IMR-90 (cell line): Measurements from ENCODE around the gene POLR1G. TPM values are rescaled to one million over a fixed set of nuclear protein-coding genes. Genes with fewer than 3 reads are reported as not detected.

ENCODE experiments used
- ATAC-seq: fragments of 200-7000 bp; cut with Tn5 transposase; 2 replicates; pipeline ENCODE4 v1.9.1; 2020; ENCODE audit warnings: low read depth, mild to moderate bottlenecking, moderate library complexity
- BruUV-seq: library from RNA; stranded (reverse); fragments of 400-500 nt; replicated peaks from 2 replicates; lab custom pipeline; 2021; lab: Mats Ljungman, UMichigan
- CTCF ChIA-PET: fragments of 300-600 bp; formaldehyde crosslinking; extraction: SDS; loops from one replicate; lab custom pipeline; 2021; ENCODE audit warnings: antibody characterized with exemption; lab: Yijun Ruan, JAX
- POLR2A ChIA-PET: fragments of 300-600 bp; sonication (Branson Sonifier 250); formaldehyde crosslinking; loops from one replicate; lab custom pipeline; 2022; ENCODE audit warnings: antibody characterized with exemption; ENCODE audit not compliant: unreplicated experiment; lab: Charles Lee
- DNase-seq: peaks from one replicate; pipeline ENCODE4 v3.0.0; 2013
- H2AFZ ChIP-seq: replicated peaks from 2 replicates; pipeline ENCODE3; 2013; ENCODE audit warnings: low read length, mild to moderate bottlenecking; ENCODE audit not compliant: poor library complexity
- H2AK5ac ChIP-seq: 2 replicates; pipeline ENCODE4 v1.6.1; 2013; ENCODE audit warnings: low read depth, low read length, inconsistent platforms
- H2AK9ac ChIP-seq: replicated peaks from 2 replicates; pipeline ENCODE3; 2013; ENCODE audit warnings: mild to moderate bottlenecking, low read depth, low read length, moderate library complexity; ENCODE audit not compliant: poor library complexity
- H2BK120ac ChIP-seq: 2 replicates; pipeline ENCODE4 v1.6.1; 2013; ENCODE audit warnings: low read depth, low read length, inconsistent platforms
- H2BK15ac ChIP-seq: 3 replicates; pipeline ENCODE4 v1.6.1; 2013; ENCODE audit warnings: low read depth, low read length, inconsistent platforms
- H2BK20ac ChIP-seq: 2 replicates; pipeline ENCODE4 v1.6.1; 2013; ENCODE audit warnings: low read depth, mild to moderate bottlenecking, inconsistent platforms, low read length, moderate library complexity
- H2BK5ac ChIP-seq: 2 replicates; pipeline ENCODE4 v1.6.1; 2013; ENCODE audit warnings: mild to moderate bottlenecking, low read depth, low read length, inconsistent platforms; ENCODE audit not compliant: poor library complexity, severe bottlenecking
- H3K14ac ChIP-seq: replicated peaks from 2 replicates; pipeline ENCODE4 v1.6.1; 2013; ENCODE audit warnings: low read depth, low read length, inconsistent platforms
- H3K18ac ChIP-seq: 2 replicates; pipeline ENCODE4 v1.6.1; 2013; ENCODE audit warnings: low read depth, low read length, control low read depth
- H3K23ac ChIP-seq: 2 replicates; pipeline ENCODE4 v1.6.1; 2013; ENCODE audit warnings: low read depth, low read length, inconsistent platforms
- H3K27ac ChIP-seq: 2 replicates; pipeline ENCODE4 v1.5.1; 2013; ENCODE audit warnings: mild to moderate bottlenecking, control low read depth, low read length; ENCODE audit not compliant: insufficient read depth
- H3K27me3 ChIP-seq: 2 replicates; pipeline ENCODE4 v1.6.1; 2013; ENCODE audit warnings: low read length; ENCODE audit not compliant: control insufficient read depth, insufficient read depth
- H3K36me3 ChIP-seq: 2 replicates; pipeline ENCODE4 v1.6.1; 2013; ENCODE audit warnings: low read length, mixed read lengths; ENCODE audit not compliant: control insufficient read depth, insufficient read depth
- H3K4ac ChIP-seq: 2 replicates; pipeline ENCODE4 v1.6.1; 2013; ENCODE audit warnings: low read depth, low read length, inconsistent platforms
- H3K4me1 ChIP-seq: 2 replicates; pipeline ENCODE4 v1.6.1; 2013; ENCODE audit warnings: low read length, mixed read lengths; ENCODE audit not compliant: control insufficient read depth, insufficient read depth
- H3K4me2 ChIP-seq: 2 replicates; pipeline ENCODE4 v1.6.1; 2013; ENCODE audit warnings: low read depth, mild to moderate bottlenecking, control low read depth, low read length, moderate library complexity
- H3K4me3 ChIP-seq: 2 replicates; pipeline ENCODE4 v1.5.1; 2013; ENCODE audit warnings: low read depth, mild to moderate bottlenecking, control low read depth, low read length, moderate library complexity; ENCODE audit not compliant: insufficient read depth
- H3K56ac ChIP-seq: 2 replicates; pipeline ENCODE4 v1.6.1; 2013; ENCODE audit warnings: low read length, inconsistent platforms; ENCODE audit not compliant: insufficient read depth; ENCODE audit errors: extremely low read depth
- H3K79me1 ChIP-seq, 2 experiments: 2 replicates each; pipeline ENCODE4 v1.6.1; 2013; ENCODE audit warnings: low read length in 2 of 2, inconsistent platforms in 1 of 2, low read depth in 1 of 2
- H3K9ac ChIP-seq: 2 replicates; pipeline ENCODE4 v1.6.1; 2013; ENCODE audit warnings: low read depth, low read length, control low read depth
- H3K9me1 ChIP-seq: 2 replicates; pipeline ENCODE4 v1.6.1; 2013; ENCODE audit warnings: low read length, inconsistent platforms; ENCODE audit not compliant: insufficient read depth
- H3K9me3 ChIP-seq: 2 replicates; pipeline ENCODE4 v1.6.1; 2013; ENCODE audit warnings: low read length; ENCODE audit not compliant: control insufficient read depth, insufficient read depth
- H4K20me1 ChIP-seq: 2 replicates; pipeline ENCODE4 v1.6.1; 2013; ENCODE audit warnings: low read length, inconsistent platforms; ENCODE audit not compliant: insufficient read depth
- H4K5ac ChIP-seq: 2 replicates; pipeline ENCODE4 v1.6.1; 2013; ENCODE audit warnings: mild to moderate bottlenecking, low read depth, low read length, control low read depth
- H4K8ac ChIP-seq, 2 experiments: 2 replicates each; pipeline ENCODE4 v1.6.1; 2013; ENCODE audit warnings: low read depth in 2 of 2, low read length in 2 of 2, control low read depth in 1 of 2, inconsistent platforms in 1 of 2
- H4K91ac ChIP-seq: 2 replicates; pipeline ENCODE4 v1.6.1; 2013; ENCODE audit warnings: low read depth, low read length, inconsistent platforms; ENCODE audit not compliant: insufficient read depth
- BHLHE40 ChIP-seq: fragments of 150-350 bp; IDR thresholded peaks from 2 replicates; pipeline ENCODE4 v1.6.1; 2016; ENCODE audit warnings: mild to moderate bottlenecking, low read depth, low read length
- CEBPB ChIP-seq: IDR thresholded peaks from 2 replicates; pipeline ENCODE4 v1.6.1; 2012; ENCODE audit warnings: low read depth, low read length, improper control_type of control experiment
- CHD1 ChIP-seq: IDR thresholded peaks from 2 replicates; pipeline ENCODE4 v1.6.1; 2012; ENCODE audit warnings: low read depth, low read length, improper control_type of control experiment
- FOS ChIP-seq: fragments of 150-350 bp; IDR thresholded peaks from 2 replicates; pipeline ENCODE4 v1.6.1; 2016; ENCODE audit warnings: low read depth, low read length
- MAFK ChIP-seq: IDR thresholded peaks from 2 replicates; pipeline ENCODE4 v1.6.1; 2012; ENCODE audit warnings: low read depth, low read length, improper control_type of control experiment
- MAZ ChIP-seq: IDR thresholded peaks from 2 replicates; pipeline ENCODE4 v1.6.1; 2012; ENCODE audit warnings: low read depth, mild to moderate bottlenecking, low read length, improper control_type of control experiment, moderate library complexity, borderline replicate concordance
- MXI1 ChIP-seq: IDR thresholded peaks from 2 replicates; pipeline ENCODE4 v1.6.1; 2012; ENCODE audit warnings: low read depth, mild to moderate bottlenecking, low read length, moderate library complexity, borderline replicate concordance
- NFE2L2 ChIP-seq: fragments of 150-350 bp; IDR thresholded peaks from 2 replicates; pipeline ENCODE4 v1.6.1; 2016; ENCODE audit warnings: low read depth, mild to moderate bottlenecking, low read length
- POLR2A ChIP-seq: IDR thresholded peaks from 2 replicates; pipeline ENCODE4 v1.6.1; 2012; ENCODE audit warnings: mild to moderate bottlenecking, low read depth, low read length
- RAD21 ChIP-seq: IDR thresholded peaks from 2 replicates; pipeline ENCODE4 v1.6.1; 2012; ENCODE audit warnings: low read length, improper control_type of control experiment
- RCOR1 ChIP-seq: IDR thresholded peaks from 2 replicates; pipeline ENCODE4 v1.6.1; 2012; ENCODE audit warnings: mild to moderate bottlenecking, low read length, improper control_type of control experiment; ENCODE audit not compliant: insufficient replicate concordance
- RFX5 ChIP-seq: IDR thresholded peaks from 2 replicates; pipeline ENCODE4 v1.8.0; 2012; ENCODE audit warnings: low read depth, mild to moderate bottlenecking, low read length, moderate library complexity
- SMC3 ChIP-seq: fragments of 150-350 bp; IDR thresholded peaks from 2 replicates; pipeline ENCODE4 v1.6.1; 2016; ENCODE audit warnings: low read depth, mild to moderate bottlenecking, antibody characterized with exemption, low read length, moderate library complexity
- WGBS, 2 experiments: methylation state at CpG; one replicate each; pipeline versions ENCODE4 v1.1.5 to v1.1.7; 2013; ENCODE audit warnings: missing lambda C conversion rate in 2 of 2; ENCODE audit not compliant: insufficient read length in 1 of 2; ENCODE audit errors: extremely low coverage in 2 of 2; 5-methylcytosine and 5-hydroxymethylcytosine counted together
- dilution Hi-C: fragments of 300-500 bp; cut with HindIII; formaldehyde crosslinking; loops from one replicate; pipeline ENCODE4 v1.14.3; 2018; ENCODE audit warnings: low sequenced_read_pairs; ENCODE audit not compliant: unreplicated experiment
- in situ Hi-C: fragments of 300-500 bp; cut with MboI; formaldehyde crosslinking; loops from 3 replicates; pipeline ENCODE4 v1.14.3; 2019; ENCODE audit warnings: low sequenced_read_pairs, inconsistent platforms, mixed read lengths
- intact Hi-C: fragments of 100-400 bp; cut with micrococcal nuclease; formaldehyde crosslinking; loops from 2 replicates; pipeline ENCODE4 v1.10.0; 2022
- polyA plus RNA-seq, 3 experiments: library from polyadenylated mRNA; depleted of rRNA; stranded (reverse); fragments of >200 nt; gene quantifications; 2 replicates each; pipeline ENCODE4 v1.2.3, GENCODE V29; 2012; ENCODE audit warnings: low replicate concordance in 1 of 3
- total RNA-seq: library from RNA; depleted of rRNA; stranded (reverse); fragments of >200 nt; gene quantifications from 2 replicates; pipeline ENCODE4 v1.2.3, GENCODE V29; 2012
- TF ChIP-seq, protein P1 (sequence below): conservative IDR thresholded peaks from 2 replicates; pipeline ENCODE4 v1.5.1; 2012; ENCODE audit warnings: mild to moderate bottlenecking, low read depth, low read length, improper control_type of control experiment
- TF ChIP-seq, protein P2 (sequence below): fragments of 150-350 bp; IDR thresholded peaks from 2 replicates; pipeline ENCODE4 v1.6.1; 2016; ENCODE audit warnings: low read depth, mild to moderate bottlenecking, low read length, moderate library complexity, borderline replicate concordance
- TF ChIP-seq, protein P3 (sequence below): fragments of 150-350 bp; IDR thresholded peaks from 2 replicates; pipeline ENCODE4 v1.6.1; 2017; ENCODE audit warnings: mild to moderate bottlenecking, antibody characterized with exemption, low read length, low read depth

The POLR1G gene
- total and polyA plus RNA-seq, 2 of the 4 experiments (the other 2 are of a cell fraction), result 8.0 to 12.5 TPM

DNA sequence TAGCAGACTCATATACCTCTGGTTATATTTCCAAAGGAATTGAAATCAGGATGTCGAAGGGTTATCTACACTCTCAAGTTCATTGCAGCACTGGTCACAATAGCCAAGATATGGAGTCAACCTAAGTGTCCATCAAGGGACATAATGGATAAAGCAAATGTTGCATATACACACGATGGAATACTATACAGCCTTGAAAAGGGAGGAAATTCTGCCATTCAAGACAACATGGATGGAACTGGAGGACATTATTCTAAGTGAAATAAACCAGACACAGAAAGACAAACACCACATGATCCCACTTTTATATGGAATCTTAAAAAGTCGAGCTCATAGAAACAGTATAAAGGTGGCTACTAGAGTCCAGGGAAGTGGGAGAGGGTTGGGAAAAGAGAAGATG is 30.9 kb downstream of the POLR1G start:
- Histone ChIP-seq H2BK5ac (no peak overlapping the region), H3K56ac (no peak overlapping the region), H2BK15ac (no peak overlapping the region), H4K8ac (no peak overlapping the region), H3K14ac (no peak overlapping the region), H3K79me1 (peaks cover 0 to 5% of the 10 kb centered on the region in 2 experiments; a peak in 2 of 4 replicates), H2AK5ac (no peak overlapping the region), H3K36me3 (no peaks in the 10 kb centered on the region), H2BK120ac (no peak overlapping the region), H4K5ac (no peak overlapping the region), H3K18ac (no peak overlapping the region), H2BK20ac (no peak overlapping the region), H3K4me2 (no peak overlapping the region), H3K27ac (no peak overlapping the region), H3K23ac (no peak overlapping the region), H3K9me3 (no peaks in the 10 kb centered on the region), H4K91ac (no peak overlapping the region), H3K27me3 (no peaks in the 10 kb centered on the region), H4K20me1 (no peaks in the 10 kb centered on the region), H2AFZ (no peak overlapping the region), H3K9me1 (no peaks in the 10 kb centered on the region), H3K4me3 (no peak overlapping the region), H3K4ac (no peak overlapping the region), H3K4me1 (peaks cover 5% of the 10 kb centered on the region), H3K9ac (no peak overlapping the region), H2AK9ac (no peak overlapping the region)
- POLR2A ChIA-PET, result no interaction called here
- intact Hi-C loops (no loop called here), dilution Hi-C loops (no loop called here), in situ Hi-C loops (no loop called here)
- TF ChIP-seq CEBPB, result no peak
- TF ChIP-seq MAZ, result no peak
- TF ChIP-seq BHLHE40, result no peak
- TF ChIP-seq, protein P1, sequence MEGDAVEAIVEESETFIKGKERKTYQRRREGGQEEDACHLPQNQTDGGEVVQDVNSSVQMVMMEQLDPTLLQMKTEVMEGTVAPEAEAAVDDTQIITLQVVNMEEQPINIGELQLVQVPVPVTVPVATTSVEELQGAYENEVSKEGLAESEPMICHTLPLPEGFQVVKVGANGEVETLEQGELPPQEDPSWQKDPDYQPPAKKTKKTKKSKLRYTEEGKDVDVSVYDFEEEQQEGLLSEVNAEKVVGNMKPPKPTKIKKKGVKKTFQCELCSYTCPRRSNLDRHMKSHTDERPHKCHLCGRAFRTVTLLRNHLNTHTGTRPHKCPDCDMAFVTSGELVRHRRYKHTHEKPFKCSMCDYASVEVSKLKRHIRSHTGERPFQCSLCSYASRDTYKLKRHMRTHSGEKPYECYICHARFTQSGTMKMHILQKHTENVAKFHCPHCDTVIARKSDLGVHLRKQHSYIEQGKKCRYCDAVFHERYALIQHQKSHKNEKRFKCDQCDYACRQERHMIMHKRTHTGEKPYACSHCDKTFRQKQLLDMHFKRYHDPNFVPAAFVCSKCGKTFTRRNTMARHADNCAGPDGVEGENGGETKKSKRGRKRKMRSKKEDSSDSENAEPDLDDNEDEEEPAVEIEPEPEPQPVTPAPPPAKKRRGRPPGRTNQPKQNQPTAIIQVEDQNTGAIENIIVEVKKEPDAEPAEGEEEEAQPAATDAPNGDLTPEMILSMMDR, result no peak
- TF ChIP-seq POLR2A, result no peak
- TF ChIP-seq, protein P2, sequence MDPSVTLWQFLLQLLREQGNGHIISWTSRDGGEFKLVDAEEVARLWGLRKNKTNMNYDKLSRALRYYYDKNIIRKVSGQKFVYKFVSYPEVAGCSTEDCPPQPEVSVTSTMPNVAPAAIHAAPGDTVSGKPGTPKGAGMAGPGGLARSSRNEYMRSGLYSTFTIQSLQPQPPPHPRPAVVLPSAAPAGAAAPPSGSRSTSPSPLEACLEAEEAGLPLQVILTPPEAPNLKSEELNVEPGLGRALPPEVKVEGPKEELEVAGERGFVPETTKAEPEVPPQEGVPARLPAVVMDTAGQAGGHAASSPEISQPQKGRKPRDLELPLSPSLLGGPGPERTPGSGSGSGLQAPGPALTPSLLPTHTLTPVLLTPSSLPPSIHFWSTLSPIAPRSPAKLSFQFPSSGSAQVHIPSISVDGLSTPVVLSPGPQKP, result no peak
- TF ChIP-seq FOS, result no peak
- TF ChIP-seq CHD1, result no peak
- TF ChIP-seq, protein P3, sequence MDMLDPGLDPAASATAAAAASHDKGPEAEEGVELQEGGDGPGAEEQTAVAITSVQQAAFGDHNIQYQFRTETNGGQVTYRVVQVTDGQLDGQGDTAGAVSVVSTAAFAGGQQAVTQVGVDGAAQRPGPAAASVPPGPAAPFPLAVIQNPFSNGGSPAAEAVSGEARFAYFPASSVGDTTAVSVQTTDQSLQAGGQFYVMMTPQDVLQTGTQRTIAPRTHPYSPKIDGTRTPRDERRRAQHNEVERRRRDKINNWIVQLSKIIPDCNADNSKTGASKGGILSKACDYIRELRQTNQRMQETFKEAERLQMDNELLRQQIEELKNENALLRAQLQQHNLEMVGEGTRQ, result no peak
- TF ChIP-seq RCOR1, result no peak
- no peak for TF ChIP-seq MXI1
- no peak for TF ChIP-seq SMC3
- no peak for TF ChIP-seq RAD21
- TF ChIP-seq NFE2L2, result no peak
- no peak for TF ChIP-seq RFX5
- TF ChIP-seq MAFK, result no peak
- CTCF ChIA-PET, result no interaction called here
- no peak for DNase-seq
- WGBS, 2 experiments, result no CpG with 5 or more reads among the region's 3 CpGs
- no TSS peak for BruUV-seq
- no peak for ATAC-seq
